HT1080 (cell line): ENCODE data around the gene KANSL2. TPM values are rescaled to one million over a fixed set of nuclear protein-coding genes. Genes with fewer than 3 reads are reported as not detected.
"Not testable (repeated sequence)": the region's sequence is repeated elsewhere in the genome, so short reads cannot be mapped to it uniquely, and the experiment has no call there.

Source experiments
- DNase-seq: peaks from one replicate; pipeline ENCODE4 v3.0.0-alpha.2; 2015; ENCODE audit warnings: low read depth
- polyA plus RNA-seq, 2 experiments: library from polyadenylated mRNA; depleted of rRNA; stranded (reverse); fragments of >200 nt; gene quantifications; 2 replicates each; pipeline ENCODE4 v1.2.3, GENCODE V29; 2015
- total RNA-seq: library from RNA; depleted of rRNA; stranded (reverse); fragments of >200 nt; shearing (Covaris generic); gene quantifications from 2 replicates; pipeline ENCODE4 v1.2.3, GENCODE V29; 2014; rRNA removed

The KANSL2 gene
- 54.1 and 55.0 TPM in 2 replicates for total RNA-seq
- polyA plus RNA-seq (2015; cell fraction: cytosol; rRNA removed), result 46.5 and 47.2 TPM in 2 replicates
- 75.4 and 92.4 TPM in 2 replicates for polyA plus RNA-seq (2015; cell fraction: nucleus; rRNA removed)

GRCh38 chr12:48681710-48682532, at the start of gene KANSL2:
TSS of gene KANSL2 (minus strand) at chr12:48682238. CDS start at chr12:48681632, 606 bp downstream.
- peak; percentile 97 for DNase-seq

GRCh38 chr12:48728807-48729206, 46.8 kb upstream of the KANSL2 start:
- no peak for DNase-seq

- DNase-seq, result not testable (repeated sequence)
Measured at GRCh38 chr12:48720737-48721136, 38.7 kb upstream of the KANSL2 start.

GRCh38 chr12:48720171-48720570, 38.1 kb upstream of the KANSL2 start:
- not testable (repeated sequence) for DNase-seq

- DNase-seq, result not testable (repeated sequence)
Measured at GRCh38 chr12:48719002-48719401, 37.0 kb upstream of the KANSL2 start.

GRCh38 chr12:48717252-48717695, 35.2 kb upstream of the KANSL2 start:
- DNase-seq, result peak; percentile 11

GRCh38 chr12:48716493-48717251, 34.6 kb upstream of the KANSL2 start, which contains the start of gene CCNT1:
TSS of gene CCNT1 (minus strand) at chr12:48716707. CDS start at chr12:48716675, 32 bp downstream.
- peak; percentile 100 for DNase-seq

- no peak for DNase-seq
Measured at GRCh38 chr12:48716168-48716492, 34.1 kb upstream of the KANSL2 start.

GRCh38 chr12:48712209-48712608, 30.2 kb upstream of the KANSL2 start:
- DNase-seq, result no peak

- DNase-seq, result not testable (repeated sequence)
Measured at GRCh38 chr12:48698822-48699221, 16.8 kb upstream of the KANSL2 start.

- DNase-seq, result no peak
Measured at GRCh38 chr12:48696626-48697025, 14.6 kb upstream of the KANSL2 start.

- no peak for DNase-seq
Measured at GRCh38 chr12:48695859-48696258, 13.8 kb upstream of the KANSL2 start.

- no peak for DNase-seq
Measured at GRCh38 chr12:48694038-48694437, 12.0 kb upstream of the KANSL2 start.

GRCh38 chr12:48693572-48693971, 11.5 kb upstream of the KANSL2 start:
- DNase-seq, result no peak

- DNase-seq, result no peak
Measured at GRCh38 chr12:48691826-48692487, 9.9 kb upstream of the KANSL2 start.

GRCh38 chr12:48690990-48691389, 9.0 kb upstream of the KANSL2 start:
- DNase-seq, result no peak

- DNase-seq, result no peak
Measured at GRCh38 chr12:48690436-48690835, 8.4 kb upstream of the KANSL2 start.

- DNase-seq, result no peak
Measured at GRCh38 chr12:48688836-48689235, 6.8 kb upstream of the KANSL2 start.

- no peak for DNase-seq
Measured at GRCh38 chr12:48687592-48687991, 5.6 kb upstream of the KANSL2 start.

- DNase-seq, result no peak
Measured at GRCh38 chr12:48686615-48687334, 4.7 kb upstream of the KANSL2 start.

GRCh38 chr12:48686037-48686595, 4.1 kb upstream of the KANSL2 start:
- DNase-seq, result no peak
